ENCODE results near the gene ANO4.

ANO4 gene

GRCh38 chr12:100993916-100994450, 199.4 kb downstream of the ANO4 start:
- no peak for DNase-seq (ENCODE audit: low read depth)

GRCh38 chr12:100995201-100995600, 200.6 kb downstream of the ANO4 start:
- DNase-seq (ENCODE audit: low read depth), result peak; percentile 60

- no peak for DNase-seq (ENCODE audit: low read depth)
Measured at GRCh38 chr12:100995771-100996170, 201.2 kb downstream of the ANO4 start.

- no peak for DNase-seq (ENCODE audit: low read depth)
Measured at GRCh38 chr12:101001669-101002068, 207.1 kb downstream of the ANO4 start.

- DNase-seq (ENCODE audit: low read depth), result no peak
Measured at GRCh38 chr12:101002696-101003419, 208.3 kb downstream of the ANO4 start.

GRCh38 chr12:101004898-101005297, 210.3 kb downstream of the ANO4 start:
- DNase-seq (ENCODE audit: low read depth), result no peak

GRCh38 chr12:101009274-101009673, 214.7 kb downstream of the ANO4 start:
- DNase-seq (ENCODE audit: low read depth), result no peak

- no peak for DNase-seq (ENCODE audit: low read depth)
Measured at GRCh38 chr12:101010896-101011295, 216.3 kb downstream of the ANO4 start.

- no peak for DNase-seq (ENCODE audit: low read depth)
Measured at GRCh38 chr12:101013993-101014392, 219.4 kb downstream of the ANO4 start.

GRCh38 chr12:101015044-101015443, 220.5 kb downstream of the ANO4 start:
- no peak for DNase-seq (ENCODE audit: low read depth)

- peak; percentile 96 for DNase-seq (ENCODE audit: low read depth)
Measured at GRCh38 chr12:101018540-101018939, 224.0 kb downstream of the ANO4 start.

- no peak for DNase-seq (ENCODE audit: low read depth)
Measured at GRCh38 chr12:101019201-101019600, 224.6 kb downstream of the ANO4 start.

GRCh38 chr12:101019667-101020066, 225.1 kb downstream of the ANO4 start:
- DNase-seq (ENCODE audit: low read depth), result no peak

- no peak for DNase-seq (ENCODE audit: low read depth)
Measured at GRCh38 chr12:101021442-101021841, 226.9 kb downstream of the ANO4 start.

- DNase-seq (ENCODE audit: low read depth), result peak; percentile 87
Measured at GRCh38 chr12:101021911-101022388, 227.4 kb downstream of the ANO4 start.

- no peak for DNase-seq (ENCODE audit: low read depth)
Measured at GRCh38 chr12:101027200-101027599, 232.6 kb downstream of the ANO4 start.

- no peak for DNase-seq (ENCODE audit: low read depth)
Measured at GRCh38 chr12:101027816-101028215, 233.2 kb downstream of the ANO4 start.

- DNase-seq (ENCODE audit: low read depth), result peak; percentile 60
Measured at GRCh38 chr12:101038289-101038871, 243.8 kb downstream of the ANO4 start.

GRCh38 chr12:101039848-101040531, 245.4 kb downstream of the ANO4 start:
- no peak for DNase-seq (ENCODE audit: low read depth)

- DNase-seq (ENCODE audit: low read depth), result peak; percentile 36
Measured at GRCh38 chr12:101040936-101041335, 246.4 kb downstream of the ANO4 start.

GRCh38 chr12:101042211-101042610, 247.6 kb downstream of the ANO4 start:
- no peak for DNase-seq (ENCODE audit: low read depth)

- DNase-seq (ENCODE audit: low read depth), result peak; percentile 16
Measured at GRCh38 chr12:101044512-101045059, 250.0 kb downstream of the ANO4 start.

Measured in iris pigment epithelial cell (primary cell).